ENCODE results near the gene TMEM151A.
A peak's percentile ranks its signal among the peaks of the same experiment; 100 is the strongest.

Gene TMEM151A

GRCh38 chr11:66315498-66315885, 23.8 kb downstream of the TMEM151A start:
- Histone ChIP-seq H3K4me3 (ENCODE audit: low read length, poor library complexity, severe bottlenecking) (no peak overlapping the region), H3K9me3 (ENCODE audit: insufficient read depth, low read depth, low read length) (no peaks in the 10 kb centered on the region), H3K4me1 (ENCODE audit: insufficient read depth, low read length, poor library complexity, severe bottlenecking) (peaks cover 43% of the 10 kb centered on the region), H3K79me2 (ENCODE audit: insufficient read depth, low read length) (no peaks in the 10 kb centered on the region), H3K9ac (ENCODE audit: low read depth, low read length, poor library complexity, severe bottlenecking) (no peak overlapping the region), H3F3A (ENCODE audit: low read depth) (no peaks in the 10 kb centered on the region), H4K20me1 (ENCODE audit: insufficient read depth, low read length, poor library complexity, severe bottlenecking) (no peaks in the 10 kb centered on the region), H3K9me2 (replicated peaks; ENCODE audit: low read depth, low read length) (no peaks in the 10 kb centered on the region), H3K4me2 (ENCODE audit: low read depth, low read length, poor library complexity, severe bottlenecking) (no peak overlapping the region), H2AFZ (ENCODE audit: low read length) (no peak overlapping the region), H3K27me3 (ENCODE audit: insufficient read depth, low read length, poor library complexity, severe bottlenecking) (no peaks in the 10 kb centered on the region), H3K36me3 (ENCODE audit: insufficient read depth, low read length) (no peaks in the 10 kb centered on the region)
- TF ChIP-seq CTCF (conservative IDR thresholded peaks at IDR 0.05; ENCODE audit: low read length), result no peak
- no peak for TF ChIP-seq EZH2phosphoT487 (IDR thresholded peaks at IDR 0.05; ENCODE audit: borderline replicate concordance)

- H3K36me3 ChIP-seq (ENCODE audit: insufficient read depth, low read length), result no peaks in the 10 kb centered on the region
- H2AFZ ChIP-seq (ENCODE audit: low read length), result no peak overlapping the region
- TF ChIP-seq CTCF (conservative IDR thresholded peaks at IDR 0.05; ENCODE audit: low read length), result no peak
- TF ChIP-seq EZH2phosphoT487 (IDR thresholded peaks at IDR 0.05; ENCODE audit: borderline replicate concordance), result no peak
- no peaks in the 10 kb centered on the region for H3K9me3 ChIP-seq (ENCODE audit: insufficient read depth, low read depth, low read length)
- H3F3A ChIP-seq (ENCODE audit: low read depth), result no peaks in the 10 kb centered on the region
- no peaks in the 10 kb centered on the region for H3K27me3 ChIP-seq (ENCODE audit: insufficient read depth, low read length, poor library complexity, severe bottlenecking)
- no peak overlapping the region for H3K4me3 ChIP-seq (ENCODE audit: low read length, poor library complexity, severe bottlenecking)
- H4K20me1 ChIP-seq (ENCODE audit: insufficient read depth, low read length, poor library complexity, severe bottlenecking), result no peaks in the 10 kb centered on the region
- H3K9me2 ChIP-seq (replicated peaks; ENCODE audit: low read depth, low read length), result no peaks in the 10 kb centered on the region
- no peak overlapping the region for H3K9ac ChIP-seq (ENCODE audit: low read depth, low read length, poor library complexity, severe bottlenecking)
- no peaks in the 10 kb centered on the region for H3K79me2 ChIP-seq (ENCODE audit: insufficient read depth, low read length)
- H3K4me2 ChIP-seq (ENCODE audit: low read depth, low read length, poor library complexity, severe bottlenecking), result no peak overlapping the region
- H3K4me1 ChIP-seq (ENCODE audit: insufficient read depth, low read length, poor library complexity, severe bottlenecking), result peaks cover 43% of the 10 kb centered on the region
Measured at GRCh38 chr11:66315921-66316811, 24.5 kb downstream of the TMEM151A start.

GRCh38 chr11:66316849-66317251, 25.2 kb downstream of the TMEM151A start, which contains the start of gene CD248:
TSS of gene CD248 (minus strand) at chr11:66317044. CDS start at chr11:66317027, 17 bp downstream.
- peaks cover 43% of the 10 kb centered on the region for H3K4me1 ChIP-seq (ENCODE audit: insufficient read depth, low read length, poor library complexity, severe bottlenecking)
- no peaks in the 10 kb centered on the region for H3K79me2 ChIP-seq (ENCODE audit: insufficient read depth, low read length)
- peak within 1 kb of the TSS; percentile 69 for H3K4me2 ChIP-seq (ENCODE audit: low read depth, low read length, poor library complexity, severe bottlenecking)
- H3K9me2 ChIP-seq (replicated peaks; ENCODE audit: low read depth, low read length), result no peaks in the 10 kb centered on the region
- TF ChIP-seq EZH2phosphoT487 (IDR thresholded peaks at IDR 0.05; ENCODE audit: borderline replicate concordance), result no peak
- no peaks in the 10 kb centered on the region for H4K20me1 ChIP-seq (ENCODE audit: insufficient read depth, low read length, poor library complexity, severe bottlenecking)
- peak within 1 kb of the TSS; percentile 66 for H3K9ac ChIP-seq (ENCODE audit: low read depth, low read length, poor library complexity, severe bottlenecking)
- 0 out of 2 replicates have a peak within 1 kb of the TSS, but pooled peaks have one; percentile 18 for H2AFZ ChIP-seq (ENCODE audit: low read length)
- peak within 1 kb of the TSS; percentile 58 for H3K4me3 ChIP-seq (ENCODE audit: low read length, poor library complexity, severe bottlenecking)
- H3K9me3 ChIP-seq (ENCODE audit: insufficient read depth, low read depth, low read length), result no peaks in the 10 kb centered on the region
- no peaks in the 10 kb centered on the region for H3K36me3 ChIP-seq (ENCODE audit: insufficient read depth, low read length)
- H3F3A ChIP-seq (ENCODE audit: low read depth), result no peaks in the 10 kb centered on the region
- no peaks in the 10 kb centered on the region for H3K27me3 ChIP-seq (ENCODE audit: insufficient read depth, low read length, poor library complexity, severe bottlenecking)
